Trophoblast cell (in vitro differentiated cells and primary cell): ENCODE results near the gene ATP7B.

Source experiments
- DNase-seq, 2 donors: peaks; one replicate each; pipeline ENCODE4 v3.0.0-alpha.2; 2016
- H2AFZ ChIP-seq: 2 replicates; pipeline ENCODE4 v1.6.1; 2013; ENCODE audit warnings: low read length, moderate library complexity, mild to moderate bottlenecking; ENCODE audit not compliant: insufficient read depth, poor library complexity
- H2AK5ac ChIP-seq: 2 replicates; pipeline ENCODE4 v1.6.1; 2013; ENCODE audit warnings: mild to moderate bottlenecking, low read length
- H2BK120ac ChIP-seq: 2 replicates; pipeline ENCODE4 v1.6.1; 2013; ENCODE audit warnings: low read length, mild to moderate bottlenecking, moderate library complexity; ENCODE audit not compliant: insufficient read depth, poor library complexity
- H2BK12ac ChIP-seq: 2 replicates; pipeline ENCODE4 v1.6.1; 2013; ENCODE audit warnings: mild to moderate bottlenecking, low read length, moderate library complexity
- H2BK5ac ChIP-seq: 2 replicates; pipeline ENCODE4 v1.6.1; 2013; ENCODE audit warnings: low read length, low read depth, moderate library complexity, mild to moderate bottlenecking; ENCODE audit not compliant: poor library complexity
- H3K14ac ChIP-seq: 2 replicates; pipeline ENCODE4 v1.6.1; 2013; ENCODE audit warnings: mild to moderate bottlenecking, low read length
- H3K18ac ChIP-seq: 2 replicates; pipeline ENCODE4 v1.6.1; 2013; ENCODE audit warnings: mild to moderate bottlenecking, low read length
- H3K23ac ChIP-seq: 2 replicates; pipeline ENCODE4 v1.6.1; 2013; ENCODE audit warnings: low read length
- H3K27ac ChIP-seq: 2 replicates; pipeline ENCODE4 v1.5.1; 2013; ENCODE audit warnings: low read depth, mild to moderate bottlenecking, inconsistent platforms, low read length, moderate library complexity
- H3K27me3 ChIP-seq: 2 replicates; pipeline ENCODE4 v1.6.1; 2013; ENCODE audit warnings: inconsistent platforms, mild to moderate bottlenecking, low read length, moderate library complexity; ENCODE audit not compliant: insufficient read depth
- H3K36me3 ChIP-seq, 2 experiments: 1 replicate in 1 of 2; 2 replicates in 1 of 2; pipeline ENCODE4 v1.6.1; 2013; ENCODE audit warnings: low read length in 2 of 2, mild to moderate bottlenecking in 2 of 2, moderate library complexity in 1 of 2; ENCODE audit not compliant: insufficient read depth in 2 of 2, control insufficient read depth in 1 of 2
- H3K4ac ChIP-seq: 2 replicates; pipeline ENCODE4 v1.6.1; 2013; ENCODE audit warnings: low read depth, mild to moderate bottlenecking, low read length, moderate library complexity
- H3K4me1 ChIP-seq, 2 experiments: 1 replicate in 1 of 2; 2 replicates in 1 of 2; pipeline ENCODE4 v1.6.1; 2013; ENCODE audit warnings: low read length in 2 of 2, mild to moderate bottlenecking in 2 of 2, moderate library complexity in 1 of 2; ENCODE audit not compliant: insufficient read depth in 2 of 2, control insufficient read depth in 1 of 2
- H3K4me2 ChIP-seq: 2 replicates; pipeline ENCODE4 v1.6.1; 2013; ENCODE audit warnings: inconsistent platforms, mild to moderate bottlenecking, low read length, moderate library complexity
- H3K4me3 ChIP-seq: 2 replicates; pipeline ENCODE4 v1.5.1; 2013; ENCODE audit warnings: mild to moderate bottlenecking, low read depth, low read length, inconsistent platforms
- H3K79me1 ChIP-seq: one replicate; pipeline ENCODE4 v1.6.1; 2013; ENCODE audit warnings: low read length
- H3K79me2 ChIP-seq: 2 replicates; pipeline ENCODE4 v1.6.1; 2013; ENCODE audit warnings: low read length, mild to moderate bottlenecking; ENCODE audit not compliant: control insufficient read depth, insufficient read depth, poor library complexity
- H3K9ac ChIP-seq: 2 replicates; pipeline ENCODE4 v1.6.1; 2013; ENCODE audit warnings: mild to moderate bottlenecking, low read length
- H3K9me3 ChIP-seq: 2 replicates; pipeline ENCODE4 v1.6.1; 2013; ENCODE audit warnings: low read depth, mild to moderate bottlenecking, control low read depth, inconsistent platforms, low read length; ENCODE audit not compliant: insufficient read depth
- H4K12ac ChIP-seq: 2 replicates; pipeline ENCODE4 v1.6.1; 2013; ENCODE audit warnings: low read depth, mild to moderate bottlenecking, low read length, moderate library complexity
- H4K8ac ChIP-seq: 2 replicates; pipeline ENCODE4 v1.6.1; 2013; ENCODE audit warnings: low read depth, mild to moderate bottlenecking, low read length, moderate library complexity
- H4K91ac ChIP-seq: one replicate; pipeline ENCODE4 v1.6.1; 2013; ENCODE audit warnings: low read depth, mild to moderate bottlenecking, low read length, moderate library complexity
- WGBS: extraction: QIAGEN DNeasy Blood & Tissue Kit; methylation state at CpG from one replicate; pipeline ENCODE4 v1.1.7; 2013; ENCODE audit warnings: missing lambda C conversion rate; ENCODE audit not compliant: insufficient read length, insufficient coverage; ENCODE audit errors: extremely low coverage; 5-methylcytosine and 5-hydroxymethylcytosine counted together

ATP7B gene

DNA sequence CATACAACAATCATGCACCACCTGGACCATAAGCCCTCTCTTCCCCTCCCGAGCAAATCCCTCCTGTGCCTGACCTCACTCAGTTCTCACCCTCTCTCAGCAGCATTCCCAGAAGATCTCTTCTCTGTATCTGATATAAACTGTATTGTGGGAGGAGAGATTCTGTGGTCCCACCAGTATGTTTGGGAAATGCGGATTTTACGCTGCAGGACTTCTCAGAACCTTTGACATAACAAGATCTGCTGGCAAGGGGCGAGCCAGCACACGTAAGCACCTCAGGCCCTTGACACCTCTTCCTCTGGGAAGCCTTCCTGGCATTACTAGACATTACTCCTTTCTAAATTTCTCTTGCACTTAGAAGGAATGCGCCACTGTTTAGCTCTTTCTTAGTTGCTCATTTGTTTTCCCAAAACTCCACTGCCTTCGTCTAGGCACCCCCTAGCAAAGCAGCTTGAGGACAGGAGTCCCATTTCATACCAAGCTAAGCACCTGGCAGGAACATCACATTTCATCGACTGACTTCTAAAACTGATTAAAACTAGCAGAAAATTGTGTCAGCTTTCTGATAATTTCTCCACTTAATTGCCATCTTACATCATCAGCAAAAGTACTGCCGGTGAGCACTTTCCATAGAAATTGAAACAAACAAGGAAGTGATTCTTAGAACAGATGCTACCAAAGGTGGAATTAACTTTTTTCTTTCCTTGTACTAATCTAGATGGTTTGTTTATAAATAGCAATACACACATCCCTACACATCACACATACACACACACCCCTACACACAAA is 86.3 kb downstream of the ATP7B start:
- H3K4ac ChIP-seq = no peak overlapping the region
- H3K36me3 ChIP-seq = peaks cover 6 to 9% of the 10 kb centered on the region in 2 experiments
- no peak overlapping the region for H4K12ac ChIP-seq
- no peak overlapping the region for H2AK5ac ChIP-seq
- peaks cover 4 to 12% of the 10 kb centered on the region in 2 experiments for H3K4me1 ChIP-seq
- H3K4me2 ChIP-seq = no peak overlapping the region
- no peak overlapping the region for H3K9ac ChIP-seq
- DNase-seq = no peak
- no peak overlapping the region for H2BK120ac ChIP-seq
- H3K4me3 ChIP-seq = no peak overlapping the region
- H4K91ac ChIP-seq = no peak overlapping the region
- no peak overlapping the region for H3K18ac ChIP-seq
- no peaks in the 10 kb centered on the region for H3K9me3 ChIP-seq
- H3K79me2 ChIP-seq = no peaks in the 10 kb centered on the region
- H2BK5ac ChIP-seq = no peak overlapping the region
- no peak overlapping the region for H3K14ac ChIP-seq
- H3K23ac ChIP-seq = no peak overlapping the region
- H2AFZ ChIP-seq = no peak overlapping the region
- no peak overlapping the region for H2BK12ac ChIP-seq
- H4K8ac ChIP-seq = no peak overlapping the region
- no CpG with 5 or more reads among the region's 9 CpGs for WGBS
- no peaks in the 10 kb centered on the region for H3K79me1 ChIP-seq
- H3K27ac ChIP-seq = no peak overlapping the region
- H3K27me3 ChIP-seq = no peaks in the 10 kb centered on the region

DNA sequence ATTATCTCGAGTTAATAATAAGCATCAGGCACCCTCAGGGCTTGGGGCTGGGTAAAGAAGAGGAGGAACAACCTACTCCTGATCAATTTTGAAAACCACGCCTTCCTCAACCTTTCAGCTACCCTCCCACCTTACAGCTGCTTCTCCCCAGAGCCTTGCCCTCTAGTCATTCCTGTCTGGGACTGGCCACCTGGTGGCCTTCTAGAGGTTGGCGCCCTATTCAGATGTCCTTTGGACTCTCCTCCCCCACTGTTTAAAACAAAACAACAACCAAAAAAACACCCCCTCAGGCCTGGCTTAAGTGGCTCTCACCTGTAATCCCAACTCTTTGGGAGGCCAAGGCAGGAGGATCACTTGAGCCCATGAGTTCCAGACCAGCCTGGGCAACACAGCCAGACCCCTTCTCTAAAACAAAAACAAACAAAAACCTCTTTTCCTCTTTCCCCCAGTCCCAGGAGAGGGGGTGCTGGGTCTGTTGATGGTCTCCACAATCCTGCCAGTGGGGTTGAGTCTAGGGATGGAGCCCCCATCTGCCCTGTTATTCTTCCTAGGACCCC is 87.2 kb downstream of the ATP7B start:
- H2AFZ ChIP-seq = no peak overlapping the region

DNA sequence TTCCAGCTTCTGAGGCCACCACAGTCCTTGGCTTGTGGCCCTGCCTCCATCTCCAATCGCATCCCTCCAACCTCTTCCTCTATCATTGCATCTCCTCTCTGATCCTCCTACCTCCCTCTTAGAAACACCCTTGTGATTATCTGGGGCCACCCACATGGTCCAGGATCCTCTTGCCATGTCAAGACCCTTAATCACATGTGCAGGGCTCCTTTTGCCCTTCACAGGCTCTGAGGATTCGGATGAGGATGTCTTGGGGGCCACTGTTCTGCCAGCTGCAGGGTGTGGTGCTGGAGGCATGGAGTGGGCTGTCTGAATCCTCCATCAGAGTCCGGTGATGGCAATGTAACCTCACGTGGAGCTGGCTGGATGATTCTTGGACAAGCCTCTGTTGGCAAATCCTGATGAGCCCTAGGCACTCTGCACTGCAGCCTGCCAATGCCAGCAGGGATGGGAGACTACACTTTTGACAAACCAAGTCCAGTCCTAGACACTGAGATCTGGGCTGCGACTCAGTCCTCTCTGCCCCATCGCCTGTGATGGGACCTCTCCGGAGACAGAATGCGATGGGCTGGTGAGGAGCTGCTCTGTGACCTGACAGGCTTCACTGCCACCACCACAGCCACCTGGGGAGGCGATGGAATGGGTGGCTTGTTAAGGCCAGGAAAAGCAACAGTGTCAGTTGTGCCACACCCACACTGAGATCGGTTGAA is 88.3 kb downstream of the ATP7B start:
- no peaks in the 10 kb centered on the region for H3K27me3 ChIP-seq
- no peak for DNase-seq
- no peak overlapping the region for H2AFZ ChIP-seq
- peaks cover 6 to 9% of the 10 kb centered on the region in 2 experiments for H3K36me3 ChIP-seq
- no peak overlapping the region for H2AK5ac ChIP-seq
- H3K9ac ChIP-seq = no peak overlapping the region
- H2BK12ac ChIP-seq = no peak overlapping the region
- WGBS = no CpG with 5 or more reads among the region's 10 CpGs
- H3K4ac ChIP-seq = no peak overlapping the region
- no peak overlapping the region for H2BK120ac ChIP-seq
- no peak overlapping the region for H2BK5ac ChIP-seq
- H3K79me1 ChIP-seq = no peaks in the 10 kb centered on the region
- H3K9me3 ChIP-seq = no peaks in the 10 kb centered on the region
- H3K79me2 ChIP-seq = no peaks in the 10 kb centered on the region
- H3K14ac ChIP-seq = no peak overlapping the region
- no peak overlapping the region for H3K23ac ChIP-seq
- H4K91ac ChIP-seq = no peak overlapping the region
- no peak overlapping the region for H3K18ac ChIP-seq
- H3K4me1 ChIP-seq = peaks cover 2 to 8% of the 10 kb centered on the region in 2 experiments
- H3K27ac ChIP-seq = no peak overlapping the region
- H3K4me2 ChIP-seq = no peak overlapping the region
- H4K12ac ChIP-seq = no peak overlapping the region
- H4K8ac ChIP-seq = no peak overlapping the region
- no peak overlapping the region for H3K4me3 ChIP-seq

More for the DNA sequence above, 87.2 kb downstream of the ATP7B start:
- Histone ChIP-seq H3K9me3 (no peaks in the 10 kb centered on the region), H2BK12ac (no peak overlapping the region), H3K79me2 (no peaks in the 10 kb centered on the region), H2BK5ac (no peak overlapping the region), H4K8ac (no peak overlapping the region), H3K4me1 (peaks cover 2 to 10% of the 10 kb centered on the region in 2 experiments), H3K4ac (no peak overlapping the region), H4K91ac (no peak overlapping the region), H3K79me1 (no peaks in the 10 kb centered on the region), H3K9ac (no peak overlapping the region), H3K27ac (no peak overlapping the region), H3K27me3 (no peaks in the 10 kb centered on the region), H3K23ac (no peak overlapping the region), H3K4me3 (no peak overlapping the region), H3K18ac (no peak overlapping the region), H4K12ac (no peak overlapping the region), H3K36me3 (peaks cover 6 to 9% of the 10 kb centered on the region in 2 experiments), H2AK5ac (no peak overlapping the region), H3K4me2 (no peak overlapping the region), H3K14ac (no peak overlapping the region), H2BK120ac (no peak overlapping the region)
- DNase-seq = no peak
- WGBS = no CpG with 5 or more reads among the region's 3 CpGs

DNA sequence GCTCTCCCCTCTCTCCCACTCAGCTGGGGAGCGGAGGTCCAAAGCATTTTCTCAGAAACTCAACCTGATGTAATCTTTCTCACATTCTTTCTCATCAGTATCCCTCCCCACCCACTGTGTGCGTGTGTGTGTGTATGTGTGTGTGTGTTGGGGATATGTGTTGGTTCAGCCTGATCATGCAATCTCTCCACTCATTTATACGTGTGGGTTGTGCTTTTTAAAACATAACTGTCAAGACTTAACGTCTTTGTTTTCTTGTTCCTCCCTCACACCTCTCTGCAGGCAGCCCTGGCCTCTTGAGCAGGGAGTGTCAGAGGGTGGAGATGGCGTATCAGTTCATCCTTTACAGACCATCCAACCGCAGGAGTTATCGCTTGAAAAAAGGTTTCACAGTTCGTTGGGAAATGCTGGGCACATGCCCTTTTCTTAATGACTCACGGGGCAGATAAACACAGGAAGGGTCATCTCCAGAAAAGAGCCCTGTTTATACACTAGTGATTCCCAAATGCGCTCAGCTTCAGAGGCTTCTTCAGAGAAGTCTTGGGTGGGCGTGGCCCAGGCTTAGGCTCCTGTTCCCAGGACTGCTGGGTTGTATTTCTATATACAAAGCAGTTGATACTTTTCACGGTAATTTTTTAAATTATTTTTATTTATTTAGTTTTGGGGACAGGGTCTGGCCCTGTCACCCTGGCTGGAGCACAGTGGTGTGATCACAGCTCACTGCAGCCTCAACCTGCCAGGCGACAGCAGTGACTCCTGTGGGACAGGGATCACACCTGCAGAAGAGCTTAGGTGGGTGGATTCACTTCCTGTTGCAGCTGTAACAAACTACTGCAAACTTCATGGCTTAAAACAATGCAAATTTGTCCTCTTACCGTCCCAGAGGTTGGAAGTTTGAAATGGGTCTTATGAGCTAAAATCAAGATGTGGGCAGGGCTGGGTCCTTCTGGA is 89.2 kb downstream of the ATP7B start:
- Histone ChIP-seq H2AK5ac (no peak overlapping the region), H3K4me2 (no peak overlapping the region), H4K91ac (no peak overlapping the region), H3K18ac (no peak overlapping the region), H4K12ac (no peak overlapping the region), H3K4me3 (no peak overlapping the region), H2BK5ac (no peak overlapping the region), H3K9me3 (no peaks in the 10 kb centered on the region), H3K27ac (no peak overlapping the region), H3K79me1 (no peaks in the 10 kb centered on the region), H3K27me3 (no peaks in the 10 kb centered on the region), H2BK120ac (no peak overlapping the region), H2AFZ (no peak overlapping the region), H4K8ac (no peak overlapping the region), H3K9ac (no peak overlapping the region), H3K36me3 (peaks cover 6 to 9% of the 10 kb centered on the region in 2 experiments), H3K4me1 (peaks cover 2 to 8% of the 10 kb centered on the region in 2 experiments), H3K79me2 (no peaks in the 10 kb centered on the region), H3K14ac (no peak overlapping the region), H3K4ac (no peak overlapping the region), H3K23ac (no peak overlapping the region), H2BK12ac (no peak overlapping the region)
- no CpG with 5 or more reads among the region's 14 CpGs for WGBS
- DNase-seq = no peak
